B cell (primary cell): ENCODE results near the gene ORAI3. TPM values are rescaled to one million over a fixed set of nuclear protein-coding genes. Genes with fewer than 3 reads are reported as not detected.
A peak's percentile ranks its signal among the peaks of the same experiment; 100 is the strongest.

Source experiments
- ATAC-seq: fragments of 200-7000 bp; cut with Tn5 transposase; one replicate; pipeline ENCODE4 v1.10.0; 2021; ENCODE audit warnings: low read depth, mild to moderate bottlenecking, moderate number of reproducible peaks, moderate library complexity
- CTCF ChIA-PET: fragments of 350-600 bp; sonication (Branson Sonifier 250); formaldehyde crosslinking; loops from one replicate; lab custom pipeline; 2021; ENCODE audit warnings: antibody characterized with exemption, inconsistent platforms; lab: Charles Lee
- POLR2A ChIA-PET: fragments of 350-600 bp; sonication (Branson Sonifier 250); formaldehyde crosslinking; loops from one replicate; lab custom pipeline; 2021; ENCODE audit warnings: antibody characterized with exemption; lab: Charles Lee
- DNase-seq: peaks from one replicate; pipeline ENCODE4 v3.0.0; 2013
- H2AFZ ChIP-seq: 2 replicates; pipeline ENCODE4 v1.6.1; 2012; ENCODE audit warnings: mild to moderate bottlenecking, low read depth, low read length; ENCODE audit not compliant: insufficient read depth, poor library complexity, severe bottlenecking
- H3K27ac ChIP-seq, 2 donors: 1 replicate in 1 of 2; 2 replicates in 1 of 2; pipeline ENCODE4 v1.5.1; 2012 to 2013; ENCODE audit warnings: low read length in 2 of 2, mild to moderate bottlenecking in 2 of 2, moderate library complexity in 1 of 2
- H3K27me3 ChIP-seq, 4 experiments: fragments of 200-600 bp in 1 of 4; sonication (generic) in 1 of 4; replicated peaks in 1 of 4; 1 replicate in 2 of 4; 2 replicates in 2 of 4; pipeline versions ENCODE4 v1.6.1 to v1.7.0; 2013 to 2016; ENCODE audit warnings: low read length in 3 of 4, mild to moderate bottlenecking in 2 of 4, mixed read lengths in 1 of 4, moderate library complexity in 1 of 4; ENCODE audit not compliant: insufficient read depth in 4 of 4, control insufficient read depth in 3 of 4; ENCODE audit errors: control extremely low read depth in 1 of 4
- H3K36me3 ChIP-seq, 2 experiments: replicated peaks in 1 of 2; 1 replicate in 1 of 2; 2 replicates in 1 of 2; pipeline versions ENCODE4 v1.6.1 to v1.7.1; 2013; ENCODE audit warnings: low read length in 1 of 2; ENCODE audit not compliant: insufficient read depth in 2 of 2, control insufficient read depth in 1 of 2; ENCODE audit errors: control extremely low read depth in 1 of 2, extremely low read depth in 1 of 2
- H3K4me1 ChIP-seq, 2 donors: fragments of 200-600 bp in 1 of 2; sonication (generic) in 1 of 2; 1 replicate in 1 of 2; 2 replicates in 1 of 2; pipeline versions ENCODE4 v1.5.1 to v1.6.1; 2013 to 2017; ENCODE audit warnings: low read length in 2 of 2; ENCODE audit not compliant: control insufficient read depth in 2 of 2, insufficient read depth in 2 of 2
- H3K4me2 ChIP-seq: replicated peaks from 2 replicates; pipeline ENCODE3; 2012; ENCODE audit warnings: mild to moderate bottlenecking, low read depth, low read length; ENCODE audit not compliant: poor library complexity, severe bottlenecking
- H3K4me3 ChIP-seq, 5 experiments: fragments of 200-600 bp in 1 of 5; sonication (generic) in 1 of 5; 1 replicate in 3 of 5; 2 replicates in 2 of 5; pipeline versions ENCODE4 v1.5.1 to v1.7.0; 2011 to 2016; ENCODE audit warnings: low read length in 4 of 5, mild to moderate bottlenecking in 4 of 5, low read depth in 2 of 5, control low read depth in 1 of 5, moderate library complexity in 1 of 5; ENCODE audit not compliant: insufficient read depth in 1 of 5; ENCODE audit errors: control extremely low read depth in 1 of 5, extremely low read depth in 1 of 5
- H3K79me2 ChIP-seq: fragments of 200-600 bp; sonication (generic); one replicate; pipeline ENCODE4 v1.6.0; 2016; ENCODE audit warnings: low read length; ENCODE audit not compliant: control insufficient read depth, insufficient read depth
- H3K9ac ChIP-seq: fragments of 200-600 bp; sonication (generic); 2 replicates; pipeline ENCODE4 v1.6.1; 2017; ENCODE audit warnings: mild to moderate bottlenecking, low read length, moderate library complexity
- H3K9me3 ChIP-seq, 3 donors: one replicate each; pipeline versions ENCODE4 v1.6.1 to v1.7.1; 2013; ENCODE audit warnings: low read length in 2 of 3; ENCODE audit not compliant: control insufficient read depth in 2 of 3, insufficient read depth in 1 of 3; ENCODE audit errors: control extremely low read depth in 1 of 3
- H4K20me1 ChIP-seq: 2 replicates; pipeline ENCODE4 v1.6.0; 2012; ENCODE audit warnings: mild to moderate bottlenecking, low read length; ENCODE audit not compliant: insufficient read depth, control insufficient read depth, poor library complexity, severe bottlenecking
- H3K27ac Mint-ChIP-seq: one replicate; pipeline ENCODE4 v1.8.0; 2021; ENCODE audit warnings: mixed read lengths
- H3K27me3 Mint-ChIP-seq: one replicate; pipeline ENCODE4 v1.8.0; 2021; ENCODE audit warnings: mixed read lengths
- H3K4me1 Mint-ChIP-seq: one replicate; pipeline ENCODE4 v1.8.0; 2021; ENCODE audit warnings: mixed read lengths
- H3K4me3 Mint-ChIP-seq: one replicate; pipeline ENCODE4 v1.8.0; 2021; ENCODE audit warnings: mixed read lengths
- H3K9me3 Mint-ChIP-seq: one replicate; pipeline ENCODE4 v1.8.0; 2022; ENCODE audit warnings: mixed read lengths; ENCODE audit not compliant: insufficient read depth
- CTCF ChIP-seq: fragments of 200-600 bp; IDR thresholded peaks from one replicate; pipeline ENCODE4 v1.8.0; 2022; ENCODE audit warnings: antibody characterized with exemption, mild to moderate bottlenecking
- EZH2 ChIP-seq: IDR thresholded peaks from 2 replicates; pipeline ENCODE4 v1.6.1; 2012; ENCODE audit warnings: borderline replicate concordance, low read depth, mild to moderate bottlenecking, moderate library complexity, low read length; ENCODE audit not compliant: insufficient read depth, poor library complexity, severe bottlenecking
- WGBS: methylation state at CpG from one replicate; pipeline ENCODE4 v1.1.5; 2013; ENCODE audit warnings: missing lambda C conversion rate; ENCODE audit not compliant: insufficient coverage; 5-methylcytosine and 5-hydroxymethylcytosine counted together
- intact Hi-C: fragments of 100-400 bp; cut with micrococcal nuclease; formaldehyde crosslinking; loops from one replicate; pipeline ENCODE4 v1.10.0; 2022
- polyA plus RNA-seq: library from polyadenylated mRNA; depleted of rRNA; stranded (reverse); fragments of >200 nt; gene quantifications from 2 replicates; pipeline ENCODE4 v1.2.3, GENCODE V29; 2012
- total RNA-seq, 2 donors: library from RNA; stranded (reverse); fragments of 120-200 nt in 1 of 2; gene quantifications; 1 replicate in 1 of 2; 2 replicates in 1 of 2; pipeline versions ENCODE4 v1.2.3 to v1.2.4, GENCODE V29; 2013 to 2022

ORAI3 gene
- total and polyA plus RNA-seq, 2 donors (not counting 1 experiment from before 2014, with no cell fraction given): 32.2 to 51.8 TPM

- H4K20me1 ChIP-seq: no peaks in the 10 kb centered on the region
- H3K4me3 ChIP-seq: peak overlapping the region; percentile 80 to 100 (median 98)
- no peaks in the 10 kb centered on the region for H3K9me3 ChIP-seq
- H3K27ac ChIP-seq: peak overlapping the region; percentile 26 to 99
- TF ChIP-seq CTCF (peak; percentile 90), EZH2 (no peak)
- H3K36me3 ChIP-seq: no peaks in the 10 kb centered on the region
- H3K9ac ChIP-seq: peak overlapping the region; percentile 90
- peak overlapping the region; percentile 92 for H3K4me2 ChIP-seq
- Mint-ChIP-seq H3K4me1 (peaks cover 19% of the 10 kb centered on the region), H3K4me3 (peak overlapping the region; percentile 100), H3K27me3 (no peaks in the 10 kb centered on the region), H3K27ac (peak overlapping the region; percentile 100), H3K9me3 (no peaks in the 10 kb centered on the region)
- H3K27me3 ChIP-seq: no peaks in the 10 kb centered on the region
- ChIA-PET POLR2A (interaction anchor here (0.5 to 1.2 kb wide), 4 partner anchors 20 to 174 kb away, joined by 3 to 5 read pairs (median 3); no protein-coding TSS in a partner anchor), CTCF (interaction anchor here (0.7 to 5.2 kb wide), 5 partner anchors 20 to 107 kb away, joined by 3 to 58 read pairs (median 14); no protein-coding TSS in a partner anchor)
- peak; percentile 0 for ATAC-seq
- peak overlapping the region; percentile 83 for H2AFZ ChIP-seq
- intact Hi-C loops: loop anchor here (1.0 to 2.0 kb wide), 12 partner anchors 20 to 1997 kb away; partner anchors contain the start of genes CFAP119, ORAI3, PHKG2 and RABEP2
- DNase-seq: peak; percentile 91
- H3K79me2 ChIP-seq: no peaks in the 10 kb centered on the region
- peaks cover 0 to 21% of the 10 kb centered on the region in 2 donors for H3K4me1 ChIP-seq
- under 1% methylated on average over 35 of the region's 37 CpGs for WGBS
Observed at GRCh38 chr16:30921748-30922419, 27.0 kb upstream of the ORAI3 start.
